Natural killer cell (primary cell): ENCODE data around the gene GEMIN8. TPM values are rescaled to one million over a fixed set of nuclear protein-coding genes. Genes with fewer than 3 reads are reported as not detected.

Source experiments
- ATAC-seq, 3 donors: fragments of 150-1000 bp in 2 of 3; fragments of 200-7000 bp in 1 of 3; cut with Tn5 transposase; 1 replicate in 1 of 3; 2 replicates in 2 of 3; pipeline ENCODE4 v1.10.0; 2021; ENCODE audit warnings: mild to moderate bottlenecking in 2 of 3, moderate library complexity in 2 of 3
- DNase-seq, 2 donors: peaks; one replicate each; pipeline versions ENCODE4 v3.0.0 to v3.0.0-alpha.2; 2013 to 2021; ENCODE audit warnings: mixed read lengths in 1 of 2
- H3K27ac ChIP-seq: one replicate; pipeline ENCODE4 v1.5.1; 2013; ENCODE audit warnings: mild to moderate bottlenecking, low read length
- H3K27me3 ChIP-seq: one replicate; pipeline ENCODE4 v1.6.1; 2013; ENCODE audit warnings: low read length; ENCODE audit not compliant: control insufficient read depth, insufficient read depth
- H3K36me3 ChIP-seq: one replicate; pipeline ENCODE4 v1.6.1; 2013; ENCODE audit warnings: low read length; ENCODE audit not compliant: control insufficient read depth, insufficient read depth
- H3K4me1 ChIP-seq: one replicate; pipeline ENCODE4 v1.6.1; 2013; ENCODE audit warnings: low read length; ENCODE audit not compliant: control insufficient read depth, insufficient read depth
- H3K4me3 ChIP-seq: one replicate; pipeline ENCODE4 v1.5.1; 2013; ENCODE audit warnings: low read length
- H3K9me3 ChIP-seq: one replicate; pipeline ENCODE4 v1.6.1; 2013; ENCODE audit warnings: low read length; ENCODE audit not compliant: control insufficient read depth, insufficient read depth
- H3K27ac Mint-ChIP-seq, 2 donors: one replicate each; pipeline ENCODE4 v1.8.0; 2022; ENCODE audit warnings: mild to moderate bottlenecking in 2 of 2, mixed read lengths in 2 of 2, moderate library complexity in 1 of 2
- H3K27me3 Mint-ChIP-seq, 2 donors: one replicate each; pipeline ENCODE4 v1.8.0; 2022; ENCODE audit warnings: low read depth in 2 of 2, mixed read lengths in 2 of 2
- H3K36me3 Mint-ChIP-seq: one replicate; pipeline ENCODE4 v1.8.0; 2022; ENCODE audit warnings: mixed read lengths
- H3K4me1 Mint-ChIP-seq, 2 donors: one replicate each; pipeline ENCODE4 v1.8.0; 2022; ENCODE audit warnings: mixed read lengths in 2 of 2
- H3K4me3 Mint-ChIP-seq: one replicate; pipeline ENCODE4 v1.8.0; 2022; ENCODE audit warnings: mild to moderate bottlenecking, moderate library complexity, mixed read lengths
- H3K9me3 Mint-ChIP-seq, 2 donors: one replicate each; pipeline ENCODE4 v1.8.0; 2022; ENCODE audit warnings: mixed read lengths in 2 of 2
- WGBS: methylation state at CpG from one replicate; pipeline ENCODE4 v1.1.7; 2013; ENCODE audit warnings: missing lambda C conversion rate; ENCODE audit not compliant: insufficient coverage; 5-methylcytosine and 5-hydroxymethylcytosine counted together
- intact Hi-C: fragments of 100-400 bp; cut with micrococcal nuclease; formaldehyde crosslinking; loops from one replicate; pipeline ENCODE4 v1.14.2; 2022
- total RNA-seq, 4 donors: library from RNA; stranded (reverse); fragments of 120-200 nt in 1 of 4; gene quantifications; one replicate each; pipeline versions ENCODE4 v1.2.3 to v1.2.4, GENCODE V29; 2013 to 2022
- TF ChIP-seq, protein P1 (sequence below): fragments of 200-600 bp; IDR thresholded peaks from one replicate; pipeline ENCODE4 v1.8.0; 2022; ENCODE audit warnings: antibody characterized with exemption

The GEMIN8 gene
- total RNA-seq, 3 donors from 2014 or later (not counting 1 experiment from before 2014, with no cell fraction given), result 8.8 to 13.4 (median 9.7) TPM

GRCh38 chrX:13990126-13990800 is 39.4 kb downstream of the GEMIN8 start:
- no peaks in the 10 kb centered on the region for H3K27me3 Mint-ChIP-seq
- H3K9me3 Mint-ChIP-seq, result peaks cover 0 to 2% of the 10 kb centered on the region in 2 donors
- Histone ChIP-seq H3K9me3 (no peaks in the 10 kb centered on the region), H3K4me3 (no peak overlapping the region), H3K27ac (no peak overlapping the region), H3K27me3 (no peaks in the 10 kb centered on the region), H3K4me1 (no peaks in the 10 kb centered on the region), H3K36me3 (no peaks in the 10 kb centered on the region)
- no peak overlapping the region for H3K4me3 Mint-ChIP-seq
- H3K27ac Mint-ChIP-seq, result no peak overlapping the region
- intact Hi-C loops, result no loop called here
- H3K4me1 Mint-ChIP-seq, result no peaks in the 10 kb centered on the region
- 93% methylated on average over 3 of the region's 3 CpGs for WGBS
- DNase-seq (no peak), ATAC-seq (no peak)
- H3K36me3 Mint-ChIP-seq, result no peaks in the 10 kb centered on the region
- TF ChIP-seq, protein P1, sequence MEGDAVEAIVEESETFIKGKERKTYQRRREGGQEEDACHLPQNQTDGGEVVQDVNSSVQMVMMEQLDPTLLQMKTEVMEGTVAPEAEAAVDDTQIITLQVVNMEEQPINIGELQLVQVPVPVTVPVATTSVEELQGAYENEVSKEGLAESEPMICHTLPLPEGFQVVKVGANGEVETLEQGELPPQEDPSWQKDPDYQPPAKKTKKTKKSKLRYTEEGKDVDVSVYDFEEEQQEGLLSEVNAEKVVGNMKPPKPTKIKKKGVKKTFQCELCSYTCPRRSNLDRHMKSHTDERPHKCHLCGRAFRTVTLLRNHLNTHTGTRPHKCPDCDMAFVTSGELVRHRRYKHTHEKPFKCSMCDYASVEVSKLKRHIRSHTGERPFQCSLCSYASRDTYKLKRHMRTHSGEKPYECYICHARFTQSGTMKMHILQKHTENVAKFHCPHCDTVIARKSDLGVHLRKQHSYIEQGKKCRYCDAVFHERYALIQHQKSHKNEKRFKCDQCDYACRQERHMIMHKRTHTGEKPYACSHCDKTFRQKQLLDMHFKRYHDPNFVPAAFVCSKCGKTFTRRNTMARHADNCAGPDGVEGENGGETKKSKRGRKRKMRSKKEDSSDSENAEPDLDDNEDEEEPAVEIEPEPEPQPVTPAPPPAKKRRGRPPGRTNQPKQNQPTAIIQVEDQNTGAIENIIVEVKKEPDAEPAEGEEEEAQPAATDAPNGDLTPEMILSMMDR, result no peak

DNA sequence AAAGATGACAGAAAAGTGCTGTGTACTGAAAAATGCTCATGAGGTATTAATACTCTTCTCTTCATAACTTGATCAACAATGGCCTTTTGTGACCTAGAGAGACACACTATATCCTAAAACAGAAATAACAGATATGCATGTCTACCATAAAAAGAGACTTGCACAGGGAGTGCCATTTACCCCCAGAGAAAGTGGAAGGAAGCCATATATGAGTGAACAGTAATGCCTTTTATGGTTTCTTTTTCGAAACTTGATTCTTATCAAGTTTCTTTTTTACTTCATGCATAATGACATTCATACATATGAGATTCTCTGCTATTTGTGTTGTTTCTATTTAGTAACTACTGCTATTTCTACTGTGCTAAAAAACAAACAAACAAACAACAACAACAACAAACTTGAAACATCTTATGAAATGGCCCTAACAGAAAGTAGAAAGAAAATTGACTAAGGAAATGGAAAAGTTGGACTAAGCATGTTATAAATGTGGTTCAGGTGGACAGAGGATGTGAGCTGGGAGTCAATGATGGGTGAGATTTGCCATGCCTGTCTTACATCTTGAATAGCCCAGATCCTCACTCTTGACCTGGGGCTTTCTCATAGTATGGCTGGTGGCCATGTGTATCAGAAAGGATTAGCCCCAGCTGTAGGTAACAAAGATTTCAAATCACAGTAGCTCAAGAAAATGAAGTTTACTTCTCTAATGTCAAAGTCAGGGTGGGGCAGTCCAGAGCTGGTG is 43.8 kb downstream of the GEMIN8 start:
- Mint-ChIP-seq H3K27me3 (no peaks in the 10 kb centered on the region), H3K9me3 (peaks cover 0 to 2% of the 10 kb centered on the region in 2 donors), H3K36me3 (no peaks in the 10 kb centered on the region), H3K4me3 (no peak overlapping the region), H3K4me1 (no peaks in the 10 kb centered on the region), H3K27ac (no peak overlapping the region)
- no peak for DNase-seq
- Histone ChIP-seq H3K27ac (no peak overlapping the region), H3K9me3 (no peaks in the 10 kb centered on the region), H3K4me1 (no peaks in the 10 kb centered on the region), H3K27me3 (no peaks in the 10 kb centered on the region), H3K36me3 (no peaks in the 10 kb centered on the region), H3K4me3 (no peak overlapping the region)
- no CpG with 5 or more reads among the region's 1 CpG for WGBS
- TF ChIP-seq, protein P1, result no peak
- no peak for ATAC-seq
- intact Hi-C loops, result no loop called here

DNA sequence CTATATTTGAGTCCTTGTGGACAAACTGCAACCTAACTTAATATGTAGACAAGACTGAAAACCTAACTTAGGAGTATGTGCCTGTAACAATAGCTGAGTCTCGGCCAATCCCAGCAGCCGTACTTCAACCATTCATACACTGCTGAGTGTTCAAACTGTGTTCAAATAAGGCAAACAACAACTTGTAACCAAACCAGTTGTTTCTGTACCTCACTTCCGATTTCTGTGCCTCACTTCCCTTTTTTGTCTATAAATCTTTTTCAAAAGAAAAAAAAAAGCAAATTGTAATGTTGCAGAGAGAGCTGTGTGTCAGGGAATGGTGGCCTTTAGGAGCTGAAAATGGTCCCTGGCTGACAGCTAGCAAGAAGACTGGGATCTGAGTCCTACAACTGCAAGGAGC is 46.0 kb downstream of the GEMIN8 start:
- intact Hi-C loops, result no loop called here
- DNase-seq (no peak), ATAC-seq (no peak)
- H3K4me1 Mint-ChIP-seq, result no peaks in the 10 kb centered on the region
- no peak overlapping the region for H3K4me3 ChIP-seq
- WGBS, result 40% methylated on average over 2 of the region's 3 CpGs
- H3K27ac ChIP-seq, result no peak overlapping the region
- peaks cover 0 to 2% of the 10 kb centered on the region in 2 donors for H3K9me3 Mint-ChIP-seq
- H3K27me3 ChIP-seq, result no peaks in the 10 kb centered on the region
- no peaks in the 10 kb centered on the region for H3K27me3 Mint-ChIP-seq
- no peaks in the 10 kb centered on the region for H3K4me1 ChIP-seq
- H3K4me3 Mint-ChIP-seq, result no peak overlapping the region
- no peak overlapping the region for H3K27ac Mint-ChIP-seq
- TF ChIP-seq, protein P1, result no peak
- H3K36me3 ChIP-seq, result no peaks in the 10 kb centered on the region
- H3K9me3 ChIP-seq, result no peaks in the 10 kb centered on the region
- no peaks in the 10 kb centered on the region for H3K36me3 Mint-ChIP-seq
